CD4-positive, alpha-beta T cell treated with Interleukin-6 at 100 ng/mL for 8 hours (primary cell): ENCODE data around the gene MCCC2.
A peak's percentile ranks its signal among the peaks of the same experiment; 100 is the strongest.
"Not testable (repeated sequence)": the region's sequence is repeated elsewhere in the genome, so short reads cannot be mapped to it uniquely, and the experiment has no call there.

Experiments used
- DNase-seq: peaks from one replicate; pipeline ENCODE4 v3.0.0-alpha.2; 2020; ENCODE audit warnings: mixed read lengths, low spot score

MCCC2 gene

DNA sequence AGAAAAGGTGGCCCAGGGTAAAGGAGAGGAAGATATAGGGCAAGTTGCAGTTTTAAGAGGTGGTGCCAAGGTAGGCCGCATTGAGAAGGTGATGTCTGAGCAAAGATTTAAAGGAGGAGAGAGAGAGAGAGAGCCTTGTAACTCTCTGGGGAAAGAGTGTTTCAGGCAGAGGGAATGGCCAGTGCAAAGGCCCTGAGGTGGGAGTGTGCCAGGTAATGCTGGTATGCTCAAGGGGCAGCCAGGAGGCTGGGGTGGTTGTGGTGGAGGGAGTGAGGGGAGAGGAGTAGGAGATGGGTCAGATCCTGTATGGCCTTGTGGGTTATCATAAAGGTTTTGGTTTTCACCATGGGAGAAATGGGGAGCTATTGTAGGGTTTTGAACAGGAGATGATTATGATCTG is 9.9 kb downstream of the MCCC2 start:
- DNase-seq, result no peak

DNA sequence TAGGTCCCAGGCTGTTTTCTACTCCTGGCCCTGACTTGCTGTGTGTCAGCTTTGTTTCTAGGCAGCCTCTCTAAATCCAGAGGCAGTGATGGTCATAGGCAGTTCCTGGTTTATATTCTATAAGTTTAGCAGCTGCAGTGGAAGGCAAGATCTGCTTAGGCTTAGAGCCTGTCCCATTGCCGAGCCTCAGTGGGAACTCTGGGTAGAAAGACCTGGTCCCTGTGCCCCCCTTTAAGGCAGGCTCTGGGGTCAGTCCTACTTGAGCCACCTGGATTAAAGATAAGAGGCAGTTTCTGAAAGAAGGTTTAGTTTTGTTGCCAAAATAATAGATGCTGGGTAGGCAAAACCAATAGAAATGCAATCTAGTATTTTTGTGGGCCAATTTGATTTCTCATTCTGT is 13.6 kb downstream of the MCCC2 start:
- no peak for DNase-seq

DNA sequence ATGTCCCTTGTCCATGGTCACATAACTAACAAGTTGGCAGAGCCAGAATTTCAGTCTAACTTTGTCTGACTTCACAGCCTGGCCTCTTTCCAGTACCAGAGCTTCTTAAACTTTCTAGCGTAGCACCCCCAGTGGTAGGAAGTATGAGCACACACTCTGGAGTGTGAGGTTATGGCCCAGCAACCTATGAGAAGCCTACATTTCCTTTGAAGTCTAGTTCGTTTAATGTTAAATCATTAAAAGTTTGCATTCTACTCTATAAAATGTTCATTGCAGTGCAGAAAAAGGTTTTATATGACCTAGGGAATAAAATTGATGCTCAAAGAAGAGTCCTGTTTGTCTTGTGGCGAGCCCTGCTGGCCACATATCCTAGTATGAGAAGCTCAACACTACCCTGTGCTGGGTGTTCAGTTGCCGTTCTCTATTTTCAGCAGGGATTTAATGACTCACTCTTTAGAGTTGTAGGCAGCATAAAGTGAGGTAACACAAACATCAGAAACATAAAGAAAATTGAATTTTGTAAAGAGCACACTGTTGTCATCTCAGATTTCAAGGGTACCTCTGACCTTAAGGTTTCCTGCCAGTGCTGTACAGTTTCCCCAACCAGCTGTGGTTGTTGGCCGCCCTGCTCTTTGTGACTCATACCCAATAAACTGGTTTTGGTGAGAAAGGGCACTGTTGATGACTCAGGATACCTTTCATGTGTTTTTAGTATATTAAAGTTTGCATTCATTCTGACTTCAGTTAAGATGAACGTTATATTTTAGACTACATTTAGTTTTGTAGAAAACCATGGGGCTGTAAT is 14.3 kb downstream of the MCCC2 start:
- peak; percentile 81 for DNase-seq

DNA sequence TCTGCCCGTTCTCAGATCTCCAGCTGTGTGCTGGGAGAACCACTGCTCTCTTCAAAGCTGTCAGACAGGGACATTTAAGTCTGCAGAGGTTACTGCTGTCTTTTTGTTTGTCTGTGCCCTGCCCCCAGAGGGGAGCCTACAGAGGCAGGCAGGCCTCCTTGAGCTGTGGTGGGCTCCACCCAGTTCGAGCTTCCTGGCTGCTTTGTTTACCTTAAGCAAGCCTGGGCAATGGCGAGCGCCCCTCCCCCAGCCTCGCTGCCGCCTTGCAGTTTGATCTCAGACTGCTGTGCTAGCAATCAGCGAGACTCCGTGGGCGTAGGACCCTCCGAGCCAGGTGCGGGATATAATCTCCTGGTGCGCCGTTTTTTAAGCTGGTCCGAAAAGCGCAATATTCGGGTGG is 22.8 kb downstream of the MCCC2 start:
- DNase-seq, result not testable (repeated sequence)

DNA sequence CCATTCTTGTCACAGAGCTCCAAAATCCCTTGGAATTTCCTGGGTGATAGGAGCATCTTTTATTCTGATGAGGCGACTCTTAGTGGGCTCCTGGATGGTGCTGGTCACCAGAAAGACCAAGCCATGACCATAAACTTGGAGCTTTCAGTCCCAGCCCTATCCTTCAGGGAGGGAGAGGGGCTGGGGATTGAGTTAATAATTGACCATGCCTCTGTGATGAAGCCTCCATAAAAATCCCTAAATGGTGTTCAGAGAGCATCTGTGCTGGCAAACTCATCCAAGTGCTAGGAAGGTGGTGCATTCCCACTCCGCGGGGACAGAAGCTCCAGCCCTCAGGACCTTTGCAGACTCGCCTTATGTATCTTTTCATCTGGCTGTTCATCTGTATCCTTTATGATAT is 28.7 kb downstream of the MCCC2 start:
- no peak for DNase-seq

DNA sequence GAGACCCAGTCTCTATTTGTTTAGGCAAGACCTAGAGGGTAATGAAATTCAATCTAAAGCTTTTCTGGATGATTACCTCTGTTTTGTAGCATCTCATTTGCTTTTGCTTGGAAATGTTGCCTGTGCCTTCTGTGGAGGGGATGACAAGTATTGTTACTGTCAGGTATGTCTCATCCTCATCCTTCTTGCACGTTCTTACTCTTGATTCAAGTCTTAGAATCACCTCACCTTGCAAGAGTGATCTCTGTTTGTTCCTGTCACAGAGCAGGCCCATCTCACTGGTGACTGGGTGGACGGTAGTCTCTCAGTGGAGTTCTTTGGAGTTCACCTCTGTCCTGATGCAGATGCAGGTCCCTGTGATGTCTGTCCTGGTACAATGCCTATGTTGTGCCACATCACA is 33.5 kb downstream of the MCCC2 start:
- no peak for DNase-seq

DNA sequence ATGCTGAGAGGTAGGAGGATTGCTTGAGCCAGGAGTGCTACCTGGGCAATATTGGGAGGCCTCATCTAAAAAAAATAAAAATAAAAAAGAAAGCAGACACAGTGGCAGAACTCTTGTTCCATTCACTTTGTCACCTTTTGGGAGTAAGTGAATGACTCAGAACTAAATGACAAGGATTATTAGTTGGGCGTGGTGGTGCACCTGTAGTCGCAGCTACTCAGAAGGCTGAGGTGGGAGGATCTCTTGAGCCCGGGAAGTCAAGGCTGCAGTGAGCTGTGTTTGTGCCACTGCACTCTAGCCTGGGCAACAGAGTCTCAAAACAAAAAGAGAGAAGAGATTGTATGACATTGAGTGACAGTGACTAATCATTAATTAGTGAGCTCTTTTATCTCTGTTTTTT is 34.1 kb downstream of the MCCC2 start:
- DNase-seq, result no peak

DNA sequence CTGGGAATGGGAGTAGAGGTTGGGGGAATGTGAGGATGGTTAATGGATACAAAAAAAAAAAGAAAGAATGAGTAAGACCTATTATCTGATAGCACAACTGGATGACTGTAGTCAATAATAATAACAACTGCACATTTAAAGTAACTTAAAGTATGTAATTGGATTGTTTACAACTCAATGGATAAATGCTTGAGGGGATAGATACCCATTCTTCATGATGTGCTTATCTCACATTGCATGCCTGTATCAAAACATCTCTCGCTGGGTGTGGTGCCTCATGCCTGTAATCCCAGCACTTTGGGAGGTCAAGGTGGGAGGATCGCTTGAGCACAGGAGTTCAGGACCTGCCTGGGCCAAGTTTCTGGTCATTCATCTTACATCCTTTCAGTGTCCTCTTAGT is 34.6 kb downstream of the MCCC2 start:
- no peak for DNase-seq

DNA sequence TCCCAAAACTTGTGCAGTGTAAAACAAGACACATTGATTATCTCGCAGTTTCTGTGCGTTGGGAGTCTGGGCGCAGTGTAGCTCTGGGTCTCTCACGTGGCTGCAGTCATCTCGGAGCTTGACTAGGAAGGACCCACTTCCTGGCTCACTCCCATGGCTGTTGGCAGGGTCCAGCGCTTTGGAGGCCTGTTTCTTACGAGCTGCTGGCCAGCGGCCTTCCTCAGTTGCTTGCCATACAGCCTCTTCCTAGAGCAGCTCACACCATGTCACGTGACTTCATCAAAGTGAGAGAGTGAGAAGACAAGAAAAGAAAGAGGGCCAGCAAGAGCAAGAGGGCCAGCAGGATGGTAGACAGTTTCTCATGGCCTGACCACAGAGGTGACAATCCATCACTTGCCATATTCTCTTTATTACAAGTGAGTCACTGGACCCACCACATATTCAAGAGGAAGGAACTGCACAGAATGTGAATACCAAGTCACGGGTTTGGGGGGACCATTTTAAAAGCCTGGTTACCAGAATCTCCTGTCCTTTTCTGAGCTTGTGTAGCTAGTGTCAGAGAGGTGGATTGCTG is 36.2 kb downstream of the MCCC2 start:
- no peak for DNase-seq

DNA sequence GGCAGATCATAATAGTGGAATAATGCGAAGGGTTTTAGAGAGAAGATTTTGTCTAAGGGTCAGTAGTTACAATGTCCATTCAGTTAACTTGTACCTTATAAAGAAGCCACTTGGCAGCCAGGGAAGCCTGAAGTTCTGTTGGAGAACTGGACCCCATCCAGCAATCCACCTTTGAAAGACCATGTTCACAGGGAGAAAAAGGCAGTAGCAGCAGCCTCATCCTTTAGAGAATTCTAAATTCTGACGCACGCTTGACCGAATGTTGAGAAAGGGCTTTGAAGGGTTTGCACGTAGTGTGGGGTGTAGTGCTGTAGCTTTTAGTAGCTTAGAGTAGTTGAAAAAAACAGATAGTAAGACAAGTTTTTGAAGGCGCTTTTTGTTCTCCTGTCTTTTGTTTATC is 42.8 kb downstream of the MCCC2 start:
- no peak for DNase-seq

DNA sequence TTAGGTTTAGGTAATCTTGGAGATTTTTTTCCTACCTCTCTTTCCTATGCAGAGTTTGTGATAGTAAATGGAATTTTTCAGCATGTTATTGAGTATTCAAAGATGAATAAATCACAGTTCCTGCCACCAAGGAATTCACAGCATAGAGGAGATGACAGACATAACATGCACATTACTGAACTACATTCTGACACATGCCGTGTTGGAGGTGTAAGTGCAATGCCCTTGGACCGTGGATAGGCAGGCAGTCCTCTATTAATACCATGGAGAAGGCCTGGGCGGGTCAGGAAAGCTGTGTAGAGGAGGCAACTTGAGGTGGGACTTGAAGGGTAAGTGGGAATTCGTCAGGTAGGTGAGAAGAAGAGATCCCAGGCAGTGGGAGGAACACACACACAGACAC is 43.9 kb downstream of the MCCC2 start:
- no peak for DNase-seq

DNA sequence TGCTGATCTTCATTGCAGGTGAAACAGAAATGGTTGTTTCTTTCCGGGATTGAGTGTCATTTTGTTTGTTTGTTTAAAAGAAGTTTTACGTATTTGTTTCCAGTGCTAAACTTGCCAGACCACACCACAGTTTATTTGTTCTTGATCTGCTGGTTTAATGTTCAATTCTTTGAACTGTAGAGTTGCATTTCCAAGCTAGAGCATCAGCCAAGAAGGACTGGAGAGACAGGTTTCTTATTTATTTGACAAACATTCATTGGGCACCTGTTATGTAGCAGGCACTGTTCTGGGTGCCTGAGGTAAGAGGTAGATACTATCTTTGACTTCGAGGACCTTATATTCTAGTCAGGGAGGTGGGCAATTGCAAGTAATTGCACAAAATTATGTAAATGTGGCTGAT is 45.0 kb downstream of the MCCC2 start:
- DNase-seq, result no peak

DNA sequence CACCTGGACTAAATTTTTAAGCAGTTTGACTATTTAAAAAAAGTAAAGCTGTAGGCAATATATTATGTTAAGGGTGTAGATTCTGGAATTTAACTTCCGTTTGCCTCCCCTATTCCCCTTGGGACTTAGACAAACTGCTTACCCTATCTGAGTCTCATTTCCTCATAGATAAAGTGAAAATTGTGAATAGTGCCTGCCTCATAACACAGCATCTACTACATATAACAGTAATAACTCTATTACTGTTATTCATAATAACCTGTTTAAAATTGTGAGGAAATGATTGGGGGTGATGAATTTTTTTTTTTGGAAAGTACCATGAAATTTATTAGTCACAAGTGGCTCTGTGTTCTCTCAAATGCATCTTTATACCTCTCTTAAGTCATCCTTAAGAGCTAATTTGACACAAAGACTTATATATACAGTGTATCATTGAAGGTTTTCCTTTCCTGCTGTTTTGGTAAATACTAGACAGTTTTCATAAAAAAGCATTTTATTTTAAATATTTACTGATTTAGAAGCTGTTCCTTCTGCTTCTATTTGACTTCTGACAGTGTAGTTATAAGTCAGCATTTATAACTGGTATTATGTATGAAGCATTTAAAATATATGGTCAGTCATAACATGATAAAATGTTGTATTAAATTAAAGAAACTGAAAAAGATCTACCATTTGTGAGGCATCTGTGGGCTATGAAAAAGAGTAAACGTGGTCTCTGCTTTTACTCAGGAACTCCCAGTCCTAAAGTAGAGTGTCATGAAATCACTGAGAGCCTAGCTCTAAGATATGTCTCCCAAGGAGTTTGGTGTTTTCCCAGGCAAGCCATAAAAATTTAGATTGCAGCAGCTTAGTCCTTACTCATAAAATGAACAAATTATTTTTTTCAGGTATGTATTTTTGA is 46.4 kb downstream of the MCCC2 start:
- no peak for DNase-seq

DNA sequence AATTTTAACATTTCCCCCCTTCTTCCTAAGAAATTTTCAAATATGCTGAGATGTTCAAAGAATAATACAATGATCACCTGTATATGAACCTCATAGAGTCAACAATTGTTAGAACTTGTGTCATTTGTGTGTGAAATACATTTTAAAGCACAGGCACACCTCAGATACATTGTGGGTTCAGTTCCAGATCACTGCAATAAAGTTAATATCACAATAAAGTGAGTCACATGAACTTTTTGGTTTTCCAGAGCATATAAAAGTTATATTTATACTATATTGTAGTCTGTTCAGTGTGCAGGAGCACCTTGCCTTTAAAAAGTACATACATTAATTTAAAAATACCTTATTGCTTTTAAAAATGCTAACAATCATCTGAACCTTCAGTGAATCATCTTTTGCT is 50.0 kb downstream of the MCCC2 start:
- no peak for DNase-seq

DNA sequence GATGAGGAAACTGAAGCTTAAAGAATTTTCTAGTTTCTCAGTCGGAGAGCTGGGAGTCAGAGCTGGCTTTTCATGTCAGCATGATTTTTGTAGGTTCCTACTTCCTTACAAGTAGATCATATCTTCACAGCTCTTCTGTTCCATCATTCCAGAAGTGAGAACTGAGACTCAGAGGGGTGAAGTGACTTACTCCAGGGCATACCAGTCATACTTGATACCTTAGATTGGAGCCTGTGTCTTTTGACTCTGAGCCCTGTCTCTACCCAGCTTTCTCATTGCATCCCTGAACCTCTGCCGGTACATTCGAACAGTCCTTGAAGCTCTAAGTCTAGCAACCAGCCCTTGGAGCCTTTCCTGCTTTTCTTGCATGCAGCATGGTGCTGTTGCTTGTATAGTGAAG is 53.3 kb downstream of the MCCC2 start:
- no peak for DNase-seq

DNA sequence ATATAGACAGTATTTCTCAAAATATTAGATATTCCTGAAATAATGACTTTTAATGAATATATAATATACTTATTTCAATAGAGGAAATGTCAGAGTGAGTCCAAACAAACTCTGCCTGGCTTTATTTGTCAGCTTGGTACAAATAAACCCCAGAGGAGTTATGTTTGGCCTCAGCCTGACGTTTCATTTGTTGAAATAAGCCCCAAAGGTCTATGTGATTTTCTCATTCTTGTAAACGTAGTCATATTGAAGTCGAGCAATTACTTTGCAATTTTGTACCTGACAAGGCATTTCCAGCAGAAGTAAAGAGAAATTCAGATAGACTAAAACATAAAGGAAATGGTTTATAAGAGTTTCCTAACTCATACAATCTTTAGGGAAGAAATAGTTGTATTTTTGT is 57.9 kb downstream of the MCCC2 start:
- no peak for DNase-seq

DNA sequence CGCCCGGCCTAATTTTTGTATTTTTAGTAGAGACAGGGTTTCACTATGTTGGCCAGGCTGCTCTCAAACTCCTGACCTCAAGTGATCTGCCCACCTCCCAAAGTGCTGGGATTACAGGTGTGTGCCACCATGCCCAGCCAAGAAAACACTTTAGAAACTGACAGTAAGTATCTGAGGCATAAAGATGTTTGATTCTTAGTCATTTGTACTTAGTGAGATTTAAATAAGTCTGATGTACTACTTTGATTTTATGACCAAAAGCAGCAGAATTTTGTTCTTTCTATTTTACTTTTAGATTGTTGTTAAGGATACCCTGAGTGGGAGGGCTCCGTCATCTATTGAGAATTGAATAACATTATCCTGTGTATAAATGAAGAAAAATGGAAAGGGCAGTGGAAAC is 63.8 kb downstream of the MCCC2 start:
- not testable (repeated sequence) for DNase-seq

DNA sequence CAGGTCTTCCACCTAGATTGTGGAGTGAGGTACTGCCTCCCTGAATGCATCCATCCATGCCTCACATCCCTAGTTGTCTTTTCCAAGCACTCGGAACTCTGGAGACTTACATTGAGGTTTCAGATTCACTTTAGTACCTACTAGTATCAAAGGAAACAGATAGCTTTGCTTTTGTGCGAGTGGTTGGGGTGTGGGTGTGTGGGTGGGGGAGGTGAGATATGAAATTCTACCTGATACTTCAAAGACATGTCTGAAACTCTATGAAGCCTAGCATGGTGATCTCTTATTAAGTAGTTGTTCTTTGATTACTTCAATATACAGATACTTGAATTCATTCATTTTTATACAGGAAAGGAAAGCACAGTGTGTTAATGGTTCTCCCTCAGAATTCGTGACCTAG is 64.4 kb downstream of the MCCC2 start:
- DNase-seq, result no peak

DNA sequence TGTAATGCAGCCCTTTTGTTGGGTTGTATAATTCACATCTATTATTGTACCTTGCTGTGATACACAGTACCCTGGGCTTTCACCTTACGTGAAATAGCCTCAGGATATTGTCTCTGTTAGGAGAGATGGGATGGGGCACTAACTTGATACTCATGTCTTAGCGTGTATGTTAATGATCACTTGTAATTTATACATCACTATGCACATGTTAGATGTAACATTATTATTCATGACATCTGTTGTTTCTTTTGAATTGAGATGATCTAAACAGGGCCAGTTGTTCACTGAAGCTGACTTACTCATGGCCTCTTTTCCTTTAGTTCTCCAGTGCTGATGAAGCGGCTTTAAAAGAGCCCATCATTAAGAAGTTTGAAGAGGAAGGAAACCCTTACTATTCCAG is 65.2 kb downstream of the MCCC2 start:
- no peak for DNase-seq

DNA sequence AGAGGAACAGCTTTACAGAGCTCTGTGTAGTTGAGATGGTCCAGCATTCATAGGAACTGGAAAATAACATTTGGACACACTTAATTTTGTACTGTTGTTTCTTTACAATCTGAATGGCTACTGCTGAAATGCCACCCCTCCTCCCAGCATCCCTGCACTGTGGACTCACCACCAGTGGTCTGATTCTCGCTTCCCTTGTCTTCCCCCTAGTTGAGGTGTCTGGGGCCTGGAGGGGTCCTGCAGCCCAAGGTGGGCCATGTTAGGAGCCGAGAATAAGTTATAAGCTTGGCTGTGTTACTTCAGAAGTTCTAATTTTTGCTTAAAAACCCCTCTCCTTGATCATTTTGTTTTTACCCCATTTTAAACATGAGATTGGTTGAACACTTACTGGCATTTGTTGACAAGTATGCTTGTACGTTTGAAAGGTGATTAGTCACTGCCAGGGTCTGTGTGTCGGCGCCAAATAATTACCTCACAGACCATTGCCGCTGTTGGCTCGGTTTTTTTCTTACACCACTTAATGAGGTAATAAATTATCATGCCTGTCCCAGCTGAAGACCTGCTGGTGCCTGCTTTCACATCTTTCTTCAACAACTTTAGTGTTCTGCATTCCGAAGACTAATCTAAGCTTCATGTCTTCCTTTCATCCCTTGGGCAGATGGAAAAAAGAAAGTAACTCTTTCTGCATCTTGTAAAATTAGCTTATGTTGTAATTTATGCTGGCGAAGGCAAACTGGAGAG is 65.8 kb downstream of the MCCC2 start:
- DNase-seq, result no peak

DNA sequence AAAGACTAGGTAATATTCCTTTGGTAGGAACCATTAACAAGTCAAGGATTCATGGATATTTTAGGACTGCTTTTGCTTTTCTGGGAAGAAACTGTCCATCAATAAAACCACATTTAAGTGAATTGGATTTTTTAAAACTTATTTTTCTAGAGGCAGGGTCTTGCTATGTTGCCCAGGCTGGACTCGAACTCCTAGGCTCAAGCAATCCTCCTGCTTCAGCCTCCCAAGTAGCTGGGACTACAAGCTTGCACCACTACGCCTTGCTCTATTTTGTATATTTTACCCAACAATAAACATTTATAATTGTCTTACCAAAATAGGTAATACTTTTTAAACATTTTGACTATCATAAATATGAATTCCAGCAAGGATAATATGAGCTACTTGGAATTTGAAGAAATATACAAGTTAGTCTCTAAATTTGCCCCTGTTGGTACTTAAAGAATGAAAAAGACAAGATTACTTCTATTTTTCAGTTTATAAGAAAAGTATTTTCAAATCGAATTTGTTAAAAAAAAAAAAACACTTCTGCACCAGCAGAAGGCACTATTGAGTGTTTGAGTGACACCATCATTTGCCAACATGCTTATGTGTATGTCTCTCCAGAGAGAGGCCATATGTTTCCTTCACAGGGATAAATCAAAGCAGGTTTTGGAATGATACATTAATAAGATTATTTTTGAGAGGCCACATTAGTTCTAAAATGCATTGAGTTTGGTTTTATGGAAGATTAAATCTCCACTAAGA is 71.9 kb downstream of the MCCC2 start:
- DNase-seq, result no peak

DNA sequence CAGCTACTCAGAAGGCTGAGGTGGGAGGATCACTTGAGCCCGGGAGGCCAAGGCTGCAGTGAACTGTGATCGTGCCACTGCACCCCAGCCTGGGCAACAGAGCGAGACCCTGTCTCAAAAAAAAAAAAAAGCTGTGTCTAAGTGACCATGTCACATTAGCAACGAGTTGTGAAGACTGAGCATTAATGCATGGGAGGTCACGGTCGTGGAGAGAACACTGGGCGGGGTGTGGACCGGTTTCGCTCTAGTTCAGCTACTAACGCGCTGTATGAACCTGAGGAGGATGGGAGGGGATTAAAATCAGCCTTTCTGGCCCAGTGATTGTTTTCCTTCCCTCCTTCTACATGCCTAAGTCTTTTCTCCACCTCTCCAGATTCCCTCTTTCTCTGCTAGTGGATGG is 75.2 kb downstream of the MCCC2 start:
- DNase-seq, result no peak
